Lower lobe of right lung (tissue), 2 donors: ENCODE results near the gene NCAPH2. TPM values are rescaled to one million over a fixed set of nuclear protein-coding genes. Genes with fewer than 3 reads are reported as not detected.
A peak's percentile ranks its signal among the peaks of the same experiment; 100 is the strongest.

Experiments used
- ATAC-seq, 2 donors: fragments of 200-7000 bp; cut with Tn5 transposase; one replicate each; pipeline ENCODE4 v1.9.1; 2020 to 2022; ENCODE audit warnings: mild to moderate bottlenecking in 2 of 2, moderate library complexity in 2 of 2
- DNase-seq: peaks from one replicate; pipeline ENCODE4 v3.0.0-alpha.2; 2020
- H3K27ac ChIP-seq: fragments of 200-600 bp; one replicate; pipeline ENCODE4 v1.8.0; 2022
- H3K27me3 ChIP-seq: fragments of 200-600 bp; one replicate; pipeline ENCODE4 v1.8.0; 2022; ENCODE audit warnings: low read depth
- H3K36me3 ChIP-seq: fragments of 200-600 bp; one replicate; pipeline ENCODE4 v1.8.0; 2022; ENCODE audit warnings: mild to moderate bottlenecking
- H3K4me1 ChIP-seq: fragments of 200-600 bp; one replicate; pipeline ENCODE4 v1.8.0; 2022
- H3K4me3 ChIP-seq: fragments of 200-600 bp; one replicate; pipeline ENCODE4 v1.8.0; 2022; ENCODE audit warnings: mild to moderate bottlenecking
- H3K9me3 ChIP-seq: fragments of 200-600 bp; one replicate; pipeline ENCODE4 v1.8.0; 2022
- CTCF ChIP-seq: fragments of 200-600 bp; IDR thresholded peaks from one replicate; pipeline ENCODE4 v1.8.0; 2022; ENCODE audit warnings: antibody characterized with exemption, mild to moderate bottlenecking
- intact Hi-C: fragments of 100-400 bp; cut with DNase I; formaldehyde crosslinking; loops from one replicate; pipeline ENCODE4 v1.11.0; 2022
- total RNA-seq: library from RNA; stranded (reverse); fragmentation: NEBNext Ultra II Directional; extraction: Animal tissue kit (Norgen Biotek cat#: 25700); gene quantifications from one replicate; pipeline ENCODE4 v1.2.1, GENCODE V29; 2021
- donor health status: DM: no; HTN: yes; CAD: no; lungs with severe emphysema.

Gene NCAPH2
- total RNA-seq, 1 donor from 2014 or later = 46.1 TPM

- DNase-seq = peak; percentile 45
- peaks cover 44% of the 10 kb centered on the region for H3K4me1 ChIP-seq
These were observed 39.4 kb downstream of the NCAPH2 start for GRCh38 chr22:50547263-50547985.

GRCh38 chr22:50548040-50548920 lies 40.3 kb downstream of the NCAPH2 start:
- peak in 1 of 2 donors; percentile 5 for ATAC-seq
- no peaks in the 10 kb centered on the region for H3K36me3 ChIP-seq
- no peak for TF ChIP-seq CTCF
- peaks cover 43% of the 10 kb centered on the region for H3K27me3 ChIP-seq
- peaks cover 39% of the 10 kb centered on the region for H3K4me1 ChIP-seq
- H3K4me3 ChIP-seq = peak overlapping the region; percentile 48
- H3K27ac ChIP-seq = peak overlapping the region; percentile 60
- DNase-seq = peak; percentile 58
- intact Hi-C loops = no loop called here
- H3K9me3 ChIP-seq = no peaks in the 10 kb centered on the region

More at GRCh38 chr22:50547263-50547985, 39.4 kb downstream of the NCAPH2 start:
- Histone ChIP-seq H3K4me3 (no peak overlapping the region), H3K36me3 (no peaks in the 10 kb centered on the region), H3K27me3 (peaks cover 43% of the 10 kb centered on the region), H3K27ac (no peak overlapping the region), H3K9me3 (no peaks in the 10 kb centered on the region)
- no peak for ATAC-seq
- TF ChIP-seq CTCF = no peak
- intact Hi-C loops = no loop called here

DNA sequence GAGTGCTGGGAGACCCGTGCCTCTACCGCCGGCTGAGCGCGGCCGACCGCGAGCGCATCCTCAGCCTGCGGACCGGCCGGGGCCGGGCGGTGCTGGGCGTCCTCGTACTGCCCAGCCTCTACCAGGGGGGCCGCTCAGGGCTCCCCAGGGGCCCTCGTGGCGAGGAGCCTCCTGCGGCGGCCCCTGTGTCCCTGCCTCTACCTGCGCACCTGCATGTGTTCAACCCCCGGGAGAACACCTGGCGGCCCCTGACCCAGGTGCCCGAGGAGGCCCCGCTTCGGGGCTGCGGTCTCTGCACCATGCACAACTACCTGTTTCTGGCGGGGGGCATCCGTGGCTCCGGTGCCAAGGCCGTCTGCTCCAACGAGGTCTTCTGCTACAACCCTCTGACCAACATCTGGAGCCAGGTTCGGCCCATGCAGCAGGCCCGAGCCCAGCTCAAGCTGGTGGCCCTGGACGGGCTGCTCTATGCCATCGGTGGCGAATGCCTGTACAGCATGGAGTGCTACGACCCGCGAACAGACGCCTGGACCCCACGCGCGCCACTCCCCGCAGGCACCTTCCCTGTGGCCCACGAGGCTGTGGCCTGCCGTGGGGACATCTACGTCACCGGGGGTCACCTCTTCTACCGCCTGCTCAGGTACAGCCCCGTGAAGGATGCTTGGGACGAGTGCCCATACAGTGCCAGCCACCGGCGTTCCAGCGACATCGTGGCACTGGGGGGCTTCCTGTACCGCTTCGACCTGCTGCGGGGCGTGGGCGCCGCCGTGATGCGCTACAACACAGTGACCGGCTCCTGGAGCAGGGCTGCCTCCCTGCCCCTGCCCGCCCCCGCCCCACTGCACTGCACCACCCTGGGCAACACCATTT lies 41.1 kb downstream of the NCAPH2 start:
- Histone ChIP-seq H3K4me1 (peaks cover 31% of the 10 kb centered on the region), H3K36me3 (no peaks in the 10 kb centered on the region), H3K27ac (peak overlapping the region; percentile 60), H3K4me3 (peak overlapping the region; percentile 48), H3K27me3 (peaks cover 43% of the 10 kb centered on the region), H3K9me3 (no peaks in the 10 kb centered on the region)
- DNase-seq (peak; percentile 44), ATAC-seq (peak in 1 of 2 donors; percentile 0)
- TF ChIP-seq CTCF = no peak
- intact Hi-C loops = no loop called here

DNA sequence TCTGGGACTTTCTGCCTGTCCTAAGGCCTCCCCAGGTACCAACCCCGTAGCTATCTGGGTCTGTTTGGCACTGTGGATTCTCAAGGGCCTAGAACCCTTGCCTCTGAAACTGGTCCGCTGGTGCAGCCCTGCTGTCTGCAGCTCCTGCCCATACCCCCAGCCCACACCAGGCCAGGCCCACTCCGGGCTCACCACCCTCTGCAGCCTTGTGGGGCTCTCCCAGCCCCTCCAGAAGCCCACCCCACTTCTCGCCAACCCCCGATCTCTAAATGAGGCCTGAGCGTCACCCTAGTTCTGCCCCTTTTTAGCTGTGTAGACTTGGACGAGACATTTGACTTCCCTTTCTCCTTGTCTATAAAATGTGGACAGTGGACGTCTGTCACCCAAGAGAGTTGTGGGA lies 42.4 kb downstream of the NCAPH2 start:
- intact Hi-C loops = no loop called here
- Histone ChIP-seq H3K27ac (no peak overlapping the region), H3K9me3 (no peaks in the 10 kb centered on the region), H3K27me3 (peaks cover 36% of the 10 kb centered on the region), H3K4me1 (peaks cover 19% of the 10 kb centered on the region), H3K36me3 (no peaks in the 10 kb centered on the region), H3K4me3 (no peak overlapping the region)
- DNase-seq = no peak
- ATAC-seq = no peak
- TF ChIP-seq CTCF = no peak

GRCh38 chr22:50551160-50551752 lies 43.2 kb downstream of the NCAPH2 start:
- Histone ChIP-seq H3K9me3 (no peaks in the 10 kb centered on the region), H3K27me3 (peaks cover 32% of the 10 kb centered on the region), H3K4me3 (no peak overlapping the region), H3K36me3 (no peaks in the 10 kb centered on the region), H3K4me1 (peaks cover 18% of the 10 kb centered on the region), H3K27ac (no peak overlapping the region)
- ATAC-seq (no peak), DNase-seq (peak; percentile 41)
- TF ChIP-seq CTCF = no peak
- intact Hi-C loops = no loop called here
